ENCODE results near the gene CAPN5. TPM values are rescaled to one million over a fixed set of nuclear protein-coding genes. Genes with fewer than 3 reads are reported as not detected.

The CAPN5 gene
- total RNA-seq, 1 experiment from 2014 or later, result 17.3 TPM

GRCh38 chr11:77121876-77122575 lies 55.3 kb downstream of the CAPN5 start:
- DNase-seq (ENCODE audit: low read depth, low spot score) (no peak), ATAC-seq (no peak)
- ChIA-PET CTCF (interaction anchor here (0.6 to 1.4 kb wide), 3 partner anchors 31 to 162 kb away, joined by 3 to 11 read pairs (median 3); no protein-coding TSS in a partner anchor), POLR2A (no interaction called here)
- H3K9me3 ChIP-seq (ENCODE audit: control insufficient read depth, insufficient read depth, low read depth, low read length), result no peaks in the 10 kb centered on the region
- H3K4me1 ChIP-seq (ENCODE audit: control insufficient read depth, insufficient read depth, low read length), result no peaks in the 10 kb centered on the region
- no peak for TF ChIP-seq CTCF (IDR thresholded peaks at IDR 0.05)
- H3K27me3 ChIP-seq (ENCODE audit: control insufficient read depth, insufficient read depth, low read length), result no peaks in the 10 kb centered on the region
- intact Hi-C loops (cut with micrococcal nuclease; ENCODE audit: unreplicated experiment), result no loop called here
- no peaks in the 10 kb centered on the region for H3K36me3 ChIP-seq (ENCODE audit: control insufficient read depth, insufficient read depth, low read length)
- H3K4me3 ChIP-seq (ENCODE audit: low read depth in 2 of 2, low read length in 2 of 2), result no peak overlapping the region
- no TSS peak for BruUV-seq (replicated peaks)
- no peak overlapping the region for H3K27ac ChIP-seq (ENCODE audit: low read length)
- in situ Hi-C loops (cut with HindIII; ENCODE audit: low pct_unique_long_range_greater_than_20kb, low sequenced_read_pairs), result no loop called here

- intact Hi-C loops (cut with micrococcal nuclease; ENCODE audit: unreplicated experiment) (no loop called here), in situ Hi-C loops (cut with HindIII; ENCODE audit: low pct_unique_long_range_greater_than_20kb, low sequenced_read_pairs) (no loop called here)
- H3K4me3 ChIP-seq (ENCODE audit: low read depth in 2 of 2, low read length in 2 of 2), result no peak overlapping the region
- H3K27ac ChIP-seq (ENCODE audit: low read length), result no peak overlapping the region
- no peaks in the 10 kb centered on the region for H3K27me3 ChIP-seq (ENCODE audit: control insufficient read depth, insufficient read depth, low read length)
- DNase-seq (ENCODE audit: low read depth, low spot score) (no peak), ATAC-seq (no peak)
- no peaks in the 10 kb centered on the region for H3K36me3 ChIP-seq (ENCODE audit: control insufficient read depth, insufficient read depth, low read length)
- H3K9me3 ChIP-seq (ENCODE audit: control insufficient read depth, insufficient read depth, low read depth, low read length), result no peaks in the 10 kb centered on the region
- peaks cover 3% of the 10 kb centered on the region; the same call in 1 of the 2 replicates for H3K4me1 ChIP-seq (ENCODE audit: control insufficient read depth, insufficient read depth, low read length)
- BruUV-seq (replicated peaks), result no TSS peak
- POLR2A ChIA-PET, result no interaction called here
- CTCF ChIA-PET, result interaction anchor here (0.6 to 0.7 kb wide), 2 partner anchors 75 to 163 kb away, joined by 3 to 11 read pairs; no protein-coding TSS in a partner anchor
- TF ChIP-seq TCF7L2 (IDR thresholded peaks at IDR 0.05; ENCODE audit: low read depth, low read length) (no peak), POLR2AphosphoS5 (IDR thresholded peaks at IDR 0.05; ENCODE audit: low read depth, low read length) (no peak), REST (IDR thresholded peaks at IDR 0.05; ENCODE audit: insufficient read depth in 1 of 2, low read depth in 2 of 2, low read length in 1 of 2) (no peak), SIN3A (IDR thresholded peaks at IDR 0.05; ENCODE audit: borderline replicate concordance, insufficient read depth, low read depth, low read length) (no peak), CTCF (IDR thresholded peaks at IDR 0.05) (no peak)
Observed at GRCh38 chr11:77122576-77123212, 55.9 kb downstream of the CAPN5 start.
